Measurements from ENCODE around the gene ARSG. TPM values are rescaled to one million over a fixed set of nuclear protein-coding genes. Genes with fewer than 3 reads are reported as not detected.

The ARSG gene
- total RNA-seq, 1 experiment from 2014 or later: 7.9 TPM

GRCh38 chr17:68322630-68323029 is 31.3 kb downstream of the ARSG start:
- no peaks in the 10 kb centered on the region; the same call in none of the 2 replicates for H3K27me3 Mint-ChIP-seq (ENCODE audit: low read depth)
- H3K27ac Mint-ChIP-seq: no peak overlapping the region
- H3K36me3 Mint-ChIP-seq: peaks cover 6% of the 10 kb centered on the region; the same call in 1 of the 2 replicates
- H3K9me3 Mint-ChIP-seq: peaks cover 12% of the 10 kb centered on the region
- no peak overlapping the region for H3K4me3 Mint-ChIP-seq
- CTCF ChIA-PET: interaction anchor here (1.4 kb wide), 1 partner anchor 76 kb away, joined by 4 read pairs; no protein-coding TSS in a partner anchor
- POLR2A ChIA-PET: no interaction called here
- TF ChIP-seq CREM (CRISPR knock-in tag; IDR thresholded peaks at IDR 0.05): no peak
- no peak for TF ChIP-seq FOXP1 (CRISPR knock-in tag; IDR thresholded peaks at IDR 0.05; ENCODE audit: borderline replicate concordance)
- no peak for TF ChIP-seq PRDM15 (CRISPR knock-in tag; IDR thresholded peaks at IDR 0.05)
- ATAC-seq (no peak), DNase-seq (ENCODE audit: low spot score) (no peak)
- peaks cover 33% of the 10 kb centered on the region for H3K4me1 Mint-ChIP-seq

- TF ChIP-seq PRRX2 (CRISPR knock-in tag; IDR thresholded peaks at IDR 0.05): no peak
- TF ChIP-seq, protein P1, sequence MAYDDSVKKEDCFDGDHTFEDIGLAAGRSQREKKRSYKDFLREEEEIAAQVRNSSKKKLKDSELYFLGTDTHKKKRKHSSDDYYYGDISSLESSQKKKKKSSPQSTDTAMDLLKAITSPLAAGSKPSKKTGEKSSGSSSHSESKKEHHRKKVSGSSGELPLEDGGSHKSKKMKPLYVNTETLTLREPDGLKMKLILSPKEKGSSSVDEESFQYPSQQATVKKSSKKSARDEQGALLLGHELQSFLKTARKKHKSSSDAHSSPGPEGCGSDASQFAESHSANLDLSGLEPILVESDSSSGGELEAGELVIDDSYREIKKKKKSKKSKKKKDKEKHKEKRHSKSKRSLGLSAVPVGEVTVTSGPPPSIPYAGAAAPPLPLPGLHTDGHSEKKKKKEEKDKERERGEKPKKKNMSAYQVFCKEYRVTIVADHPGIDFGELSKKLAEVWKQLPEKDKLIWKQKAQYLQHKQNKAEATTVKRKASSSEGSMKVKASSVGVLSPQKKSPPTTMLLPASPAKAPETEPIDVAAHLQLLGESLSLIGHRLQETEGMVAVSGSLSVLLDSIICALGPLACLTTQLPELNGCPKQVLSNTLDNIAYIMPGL (CRISPR knock-in tag; IDR thresholded peaks at IDR 0.05): no peak
- no peak for TF ChIP-seq ZNF232 (CRISPR knock-in tag; IDR thresholded peaks at IDR 0.05)
- TF ChIP-seq SOX15 (CRISPR knock-in tag; IDR thresholded peaks at IDR 0.05): no peak
- TF ChIP-seq, protein P2, sequence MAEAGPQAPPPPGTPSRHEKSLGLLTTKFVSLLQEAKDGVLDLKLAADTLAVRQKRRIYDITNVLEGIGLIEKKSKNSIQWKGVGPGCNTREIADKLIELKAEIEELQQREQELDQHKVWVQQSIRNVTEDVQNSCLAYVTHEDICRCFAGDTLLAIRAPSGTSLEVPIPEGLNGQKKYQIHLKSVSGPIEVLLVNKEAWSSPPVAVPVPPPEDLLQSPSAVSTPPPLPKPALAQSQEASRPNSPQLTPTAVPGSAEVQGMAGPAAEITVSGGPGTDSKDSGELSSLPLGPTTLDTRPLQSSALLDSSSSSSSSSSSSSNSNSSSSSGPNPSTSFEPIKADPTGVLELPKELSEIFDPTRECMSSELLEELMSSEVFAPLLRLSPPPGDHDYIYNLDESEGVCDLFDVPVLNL (CRISPR knock-in tag; IDR thresholded peaks at IDR 0.05; ENCODE audit: borderline replicate concordance, low read depth): no peak
- TF ChIP-seq, protein P3, sequence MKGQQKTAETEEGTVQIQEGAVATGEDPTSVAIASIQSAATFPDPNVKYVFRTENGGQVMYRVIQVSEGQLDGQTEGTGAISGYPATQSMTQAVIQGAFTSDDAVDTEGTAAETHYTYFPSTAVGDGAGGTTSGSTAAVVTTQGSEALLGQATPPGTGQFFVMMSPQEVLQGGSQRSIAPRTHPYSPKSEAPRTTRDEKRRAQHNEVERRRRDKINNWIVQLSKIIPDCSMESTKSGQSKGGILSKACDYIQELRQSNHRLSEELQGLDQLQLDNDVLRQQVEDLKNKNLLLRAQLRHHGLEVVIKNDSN (CRISPR knock-in tag; IDR thresholded peaks at IDR 0.05): no peak
- no peak for TF ChIP-seq CREM (CRISPR knock-in tag; IDR thresholded peaks at IDR 0.05)
- no peak for TF ChIP-seq ZNF396 (CRISPR knock-in tag; IDR thresholded peaks at IDR 0.05; ENCODE audit: borderline replicate concordance)
- TF ChIP-seq PRDM15 (CRISPR knock-in tag; IDR thresholded peaks at IDR 0.05): no peak
- no peak for TF ChIP-seq FOXJ3 (CRISPR knock-in tag; IDR thresholded peaks at IDR 0.05; ENCODE audit: borderline replicate concordance)
- TF ChIP-seq, protein P4, sequence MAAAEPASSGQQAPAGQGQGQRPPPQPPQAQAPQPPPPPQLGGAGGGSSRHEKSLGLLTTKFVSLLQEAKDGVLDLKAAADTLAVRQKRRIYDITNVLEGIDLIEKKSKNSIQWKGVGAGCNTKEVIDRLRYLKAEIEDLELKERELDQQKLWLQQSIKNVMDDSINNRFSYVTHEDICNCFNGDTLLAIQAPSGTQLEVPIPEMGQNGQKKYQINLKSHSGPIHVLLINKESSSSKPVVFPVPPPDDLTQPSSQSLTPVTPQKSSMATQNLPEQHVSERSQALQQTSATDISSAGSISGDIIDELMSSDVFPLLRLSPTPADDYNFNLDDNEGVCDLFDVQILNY (CRISPR knock-in tag; IDR thresholded peaks at IDR 0.05): no peak
- no peak for TF ChIP-seq ESRRA (CRISPR knock-in tag; IDR thresholded peaks at IDR 0.05; ENCODE audit: borderline replicate concordance)
- no peak for TF ChIP-seq ELF4 (CRISPR knock-in tag; IDR thresholded peaks at IDR 0.05; ENCODE audit: low read depth)
- TF ChIP-seq, protein P5, sequence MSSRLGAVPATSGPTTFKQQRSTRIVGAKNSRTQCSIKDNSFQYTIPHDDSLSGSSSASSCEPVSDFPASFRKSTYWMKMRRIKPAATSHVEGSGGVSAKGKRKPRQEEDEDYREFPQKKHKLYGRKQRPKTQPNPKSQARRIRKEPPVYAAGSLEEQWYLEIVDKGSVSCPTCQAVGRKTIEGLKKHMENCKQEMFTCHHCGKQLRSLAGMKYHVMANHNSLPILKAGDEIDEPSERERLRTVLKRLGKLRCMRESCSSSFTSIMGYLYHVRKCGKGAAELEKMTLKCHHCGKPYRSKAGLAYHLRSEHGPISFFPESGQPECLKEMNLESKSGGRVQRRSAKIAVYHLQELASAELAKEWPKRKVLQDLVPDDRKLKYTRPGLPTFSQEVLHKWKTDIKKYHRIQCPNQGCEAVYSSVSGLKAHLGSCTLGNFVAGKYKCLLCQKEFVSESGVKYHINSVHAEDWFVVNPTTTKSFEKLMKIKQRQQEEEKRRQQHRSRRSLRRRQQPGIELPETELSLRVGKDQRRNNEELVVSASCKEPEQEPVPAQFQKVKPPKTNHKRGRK (CRISPR knock-in tag; IDR thresholded peaks at IDR 0.05; ENCODE audit: borderline replicate concordance): no peak
- ChIA-PET CTCF (interaction anchor here (0.7 to 1.2 kb wide), 2 partner anchors 53 to 75 kb away, joined by 4 read pairs; no protein-coding TSS in a partner anchor), POLR2A (no interaction called here)
- H3K4me1 Mint-ChIP-seq: peaks cover 22% of the 10 kb centered on the region
- H3K4me3 Mint-ChIP-seq: no peak overlapping the region
- no peak overlapping the region for H3K27ac Mint-ChIP-seq
- DNase-seq (ENCODE audit: low spot score) (no peak), ATAC-seq (no peak)
- H3K27me3 Mint-ChIP-seq (ENCODE audit: low read depth): no peaks in the 10 kb centered on the region; the same call in none of the 2 replicates
- peaks cover 12% of the 10 kb centered on the region for H3K9me3 Mint-ChIP-seq
- H3K36me3 Mint-ChIP-seq: peaks cover 6% of the 10 kb centered on the region; the same call in 1 of the 2 replicates
Observed at GRCh38 chr17:68324114-68324513, 32.8 kb downstream of the ARSG start.
